Epithelial cell of esophagus (primary cell): ENCODE measurements around the gene GPR135.
"Not testable (repeated sequence)": the region's sequence is repeated elsewhere in the genome, so short reads cannot be mapped to it uniquely, and the experiment has no call there.

Experiments used
- DNase-seq: peaks from one replicate; pipeline ENCODE4 v3.0.0; 2010; ENCODE audit warnings: low read depth
- H3K4me3 ChIP-seq: 2 replicates; pipeline ENCODE4 v1.5.1; 2011; ENCODE audit warnings: mild to moderate bottlenecking, low read length, control low read depth
- CTCF ChIP-seq: IDR thresholded peaks from 2 replicates; pipeline ENCODE4 v1.5.1; 2011; ENCODE audit warnings: low read depth, mild to moderate bottlenecking, low read length, control low read depth, inconsistent platforms; ENCODE audit not compliant: insufficient read depth; ENCODE audit errors: missing control alignments

Gene GPR135

GRCh38 chr14:59460378-59460777 lies 4.8 kb downstream of the GPR135 start:
- no peak for TF ChIP-seq CTCF
- H3K4me3 ChIP-seq = no peak overlapping the region
- DNase-seq = no peak

DNA sequence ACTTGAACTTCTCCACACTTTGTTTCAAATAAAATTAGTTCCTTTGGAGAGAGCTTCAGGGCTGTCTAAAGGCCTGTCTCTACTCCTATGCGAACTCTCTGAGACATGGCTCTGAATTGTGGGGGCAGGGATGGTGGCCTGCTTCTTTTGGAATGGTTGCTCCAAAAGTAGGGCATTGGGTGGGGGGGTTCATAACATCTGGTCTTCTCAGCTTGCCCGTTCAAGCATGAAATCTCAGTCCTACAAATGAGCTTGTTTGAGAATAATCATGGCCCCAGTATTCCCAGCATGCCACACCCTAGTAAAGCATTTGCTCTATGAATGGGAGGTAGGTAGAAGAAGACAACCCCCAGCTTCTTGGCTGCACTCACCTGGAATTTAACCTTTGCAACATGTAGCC lies 6.7 kb downstream of the GPR135 start:
- H3K4me3 ChIP-seq = no peak overlapping the region
- DNase-seq = no peak
- TF ChIP-seq CTCF = no peak

DNA sequence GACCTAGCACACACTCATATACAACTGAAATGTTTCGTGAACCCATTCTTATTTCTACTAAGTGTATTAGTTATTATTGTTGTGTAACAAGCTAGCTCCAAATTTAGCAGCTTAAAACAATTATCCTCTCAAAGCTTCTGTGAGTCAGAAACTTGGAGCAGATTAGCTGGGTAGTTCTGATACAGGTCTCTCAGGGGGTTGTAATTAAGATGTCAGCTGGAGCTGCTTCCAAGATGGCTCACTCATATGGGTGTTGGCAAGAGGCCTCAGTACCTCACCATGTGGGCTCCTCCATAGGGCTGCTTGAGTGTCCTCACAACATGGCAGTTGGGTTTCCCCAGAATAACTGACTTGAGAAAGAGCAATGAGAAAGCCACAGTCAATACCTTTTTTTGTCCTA lies 9.8 kb downstream of the GPR135 start:
- H3K4me3 ChIP-seq = no peak overlapping the region
- no peak for DNase-seq
- no peak for TF ChIP-seq CTCF

DNA sequence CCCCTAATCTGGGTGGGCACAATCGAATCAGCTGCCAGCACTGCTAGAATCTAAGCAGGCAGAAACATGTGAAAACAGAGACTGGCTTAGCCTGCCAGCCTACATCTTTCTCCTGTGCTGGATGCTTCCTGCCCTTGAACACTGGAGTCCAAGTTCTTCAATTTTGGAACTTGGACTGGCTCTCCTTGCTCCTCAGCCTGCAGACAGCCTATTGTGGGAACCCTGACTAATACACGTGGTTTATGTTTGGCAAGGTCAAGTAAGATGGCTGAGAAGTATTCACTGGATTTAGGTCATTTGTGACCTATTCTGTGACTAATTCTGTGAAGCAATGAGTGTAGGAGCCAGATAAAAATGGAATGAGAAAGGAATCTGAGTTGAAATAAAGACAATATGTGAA lies 11.0 kb downstream of the GPR135 start:
- no peak overlapping the region for H3K4me3 ChIP-seq
- no peak for TF ChIP-seq CTCF
- peak; percentile 77 for DNase-seq

DNA sequence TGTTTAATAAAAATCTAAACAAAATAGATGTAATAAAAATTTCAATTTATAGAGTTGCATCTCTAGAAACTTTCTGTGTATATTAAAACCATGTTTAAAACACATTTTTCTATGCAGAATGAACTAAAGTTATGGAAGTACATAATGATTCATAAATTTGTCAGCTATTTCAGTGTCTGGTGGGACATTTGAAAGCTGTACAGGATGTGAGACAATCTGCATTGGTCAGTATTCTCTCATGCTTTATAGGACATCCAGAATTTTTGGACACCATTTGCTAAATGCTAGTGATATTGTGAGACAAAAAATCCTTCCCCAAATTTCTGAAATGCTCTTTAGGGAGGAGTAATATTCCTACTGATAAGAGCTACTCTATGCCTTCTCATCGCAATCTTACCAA lies 13.3 kb downstream of the GPR135 start:
- H3K4me3 ChIP-seq = no peak overlapping the region
- no peak for DNase-seq
- no peak for TF ChIP-seq CTCF

- DNase-seq = no peak
- no peak for TF ChIP-seq CTCF
- no peak overlapping the region for H3K4me3 ChIP-seq
Measured at GRCh38 chr14:59450716-59451115, 14.5 kb downstream of the GPR135 start.

DNA sequence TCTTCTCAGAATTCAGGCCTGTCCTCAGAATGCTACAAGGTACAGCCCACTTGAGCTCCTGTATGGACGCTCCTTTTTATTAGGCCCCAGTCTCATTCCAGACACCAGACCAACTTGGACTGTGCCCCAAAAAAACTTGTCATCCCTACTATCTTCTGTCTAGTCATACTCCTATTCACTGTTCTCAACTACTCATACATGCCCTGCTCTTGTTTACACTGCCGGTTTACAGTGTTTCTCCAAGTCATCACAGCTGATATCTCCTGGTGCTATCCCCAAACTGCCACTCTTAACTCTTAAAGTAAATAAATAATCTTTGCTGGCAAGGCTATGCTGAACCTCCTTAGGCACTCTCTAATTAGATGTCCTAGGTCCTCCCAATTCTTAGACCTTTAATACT lies 16.5 kb downstream of the GPR135 start:
- not testable (repeated sequence) for DNase-seq, H3K4me3 ChIP-seq
